Cerebellar cortex (tissue), 1 donor: Measurements from ENCODE around the gene PRKACB.
"Not testable (repeated sequence)": the region's sequence is repeated elsewhere in the genome, so short reads cannot be mapped to it uniquely, and the experiment has no call there.

ENCODE experiments used
- DNase-seq: peaks from one replicate; pipeline ENCODE4 v3.0.0-alpha.2; 2015; ENCODE audit warnings: low spot score

The PRKACB gene

GRCh38 chr1:84269306-84269705, 125.2 kb downstream of the PRKACB start:
- no peak for DNase-seq

GRCh38 chr1:84271441-84272151, 127.5 kb downstream of the PRKACB start:
- DNase-seq, result no peak

GRCh38 chr1:84272401-84272800, 128.3 kb downstream of the PRKACB start:
- DNase-seq, result no peak

GRCh38 chr1:84277343-84278059, 133.4 kb downstream of the PRKACB start:
- DNase-seq, result no peak

GRCh38 chr1:84278905-84279304, 134.8 kb downstream of the PRKACB start:
- no peak for DNase-seq

- DNase-seq, result no peak
Observed at GRCh38 chr1:84280912-84281311, 136.8 kb downstream of the PRKACB start.

- DNase-seq, result no peak
Observed at GRCh38 chr1:84282780-84283333, 138.8 kb downstream of the PRKACB start.

- no peak for DNase-seq
Observed at GRCh38 chr1:84283381-84283780, 139.3 kb downstream of the PRKACB start.

- DNase-seq, result no peak
Observed at GRCh38 chr1:84286071-84286470, 142.0 kb downstream of the PRKACB start.

GRCh38 chr1:84287389-84287788, 143.3 kb downstream of the PRKACB start:
- DNase-seq, result not testable (repeated sequence)
